Gastrocnemius medialis (tissue), 4 donors: ENCODE results near the gene LCN15.

ENCODE experiments used
- CTCF ChIP-seq, 5 experiments: fragments of 450-650 bp in 3 of 5; fragments of 200-600 bp in 2 of 5; sonication (generic) in 2 of 5; IDR thresholded peaks in 4 of 5; conservative IDR thresholded peaks in 1 of 5; 1 replicate in 4 of 5; 2 replicates in 1 of 5; pipeline ENCODE4 v1.5.1; 2016 to 2019; ENCODE audit warnings: antibody characterized with exemption in 5 of 5, mild to moderate bottlenecking in 3 of 5, moderate library complexity in 3 of 5
- POLR2A ChIP-seq, 2 donors: fragments of 450-650 bp; IDR thresholded peaks; one replicate each; pipeline ENCODE4 v1.6.1; 2017; ENCODE audit warnings: antibody characterized with exemption in 2 of 2, mild to moderate bottlenecking in 2 of 2, moderate library complexity in 2 of 2

DNA sequence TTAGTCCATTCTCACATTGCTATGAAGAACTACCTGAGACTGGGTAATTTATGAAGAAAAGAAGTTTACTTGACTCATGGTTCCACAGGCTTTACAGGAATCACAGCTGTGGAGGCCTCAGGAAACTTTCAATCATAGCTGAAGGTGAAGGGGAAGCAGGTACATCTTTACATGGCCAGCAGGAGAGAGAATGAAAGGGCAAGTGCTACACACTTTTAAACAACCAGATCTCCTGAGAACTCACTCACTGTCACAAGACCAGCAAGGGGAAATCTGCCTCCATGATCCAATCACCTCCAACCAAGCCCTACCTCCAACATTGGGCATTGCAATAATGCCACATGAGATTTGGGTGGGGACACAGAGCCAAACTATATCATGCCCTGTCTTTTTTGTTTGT is 12.5 kb downstream of the LCN15 start:
- no peak for TF ChIP-seq CTCF (IDR thresholded peaks at IDR 0.05 in 4 of 5, conservative IDR thresholded peaks at IDR 0.05 in 1 of 5)
- TF ChIP-seq POLR2A (IDR thresholded peaks at IDR 0.05) = no peak
